ENCODE measurements around the gene PFKFB3.

- TF ChIP-seq CTCF (IDR thresholded peaks at IDR 0.05) (no peak), POLR2A (IDR thresholded peaks at IDR 0.05) (no peak)
Measured at GRCh38 chr10:6232225-6232807, 29.6 kb downstream of the PFKFB3 start.
